ENCODE data around the gene WDR90.

DNA sequence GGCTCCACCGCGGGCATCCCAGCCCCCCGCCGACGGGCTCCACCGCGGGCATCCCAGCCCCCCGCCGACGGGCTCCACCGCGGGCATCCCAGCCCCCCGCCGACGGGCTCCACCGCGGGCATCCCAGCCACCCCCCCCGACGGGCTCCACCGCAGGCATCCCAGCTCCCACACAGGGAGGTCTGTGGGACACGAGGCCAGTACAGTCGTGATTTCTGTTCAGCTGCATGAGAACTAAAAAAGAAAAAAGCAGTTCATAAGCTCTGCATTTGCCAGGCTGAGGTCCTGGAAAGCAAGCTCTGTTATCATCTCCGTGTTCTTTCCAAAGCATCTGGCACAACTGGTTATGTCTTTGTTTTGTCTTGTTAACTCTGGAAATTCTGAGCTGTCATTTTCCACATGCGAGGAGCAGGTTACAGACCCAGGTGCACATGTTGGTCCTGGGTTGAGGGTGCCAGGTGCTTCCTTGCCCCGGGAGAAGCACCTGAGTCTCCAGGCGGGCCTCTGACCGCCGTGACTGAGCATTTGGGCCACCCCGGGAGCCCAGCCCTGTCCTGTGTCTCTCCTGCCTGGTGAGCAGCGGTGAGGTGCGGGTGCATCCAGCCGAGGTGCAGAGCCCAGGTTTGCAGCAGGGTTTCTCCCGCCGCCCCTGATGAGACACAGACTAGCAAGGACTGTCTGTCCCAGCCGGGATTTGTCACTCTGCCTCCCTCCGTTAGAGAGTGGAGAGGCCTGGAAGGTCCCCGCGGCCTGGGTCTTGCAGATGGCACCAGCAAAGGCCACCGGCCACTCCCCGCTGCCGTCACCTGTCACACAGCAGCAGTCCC lies 28.3 kb upstream of the WDR90 start:
- no peak for TF ChIP-seq EZH2 (IDR thresholded peaks at IDR 0.05; ENCODE audit: borderline replicate concordance, low read length)
- TF ChIP-seq, protein P1, sequence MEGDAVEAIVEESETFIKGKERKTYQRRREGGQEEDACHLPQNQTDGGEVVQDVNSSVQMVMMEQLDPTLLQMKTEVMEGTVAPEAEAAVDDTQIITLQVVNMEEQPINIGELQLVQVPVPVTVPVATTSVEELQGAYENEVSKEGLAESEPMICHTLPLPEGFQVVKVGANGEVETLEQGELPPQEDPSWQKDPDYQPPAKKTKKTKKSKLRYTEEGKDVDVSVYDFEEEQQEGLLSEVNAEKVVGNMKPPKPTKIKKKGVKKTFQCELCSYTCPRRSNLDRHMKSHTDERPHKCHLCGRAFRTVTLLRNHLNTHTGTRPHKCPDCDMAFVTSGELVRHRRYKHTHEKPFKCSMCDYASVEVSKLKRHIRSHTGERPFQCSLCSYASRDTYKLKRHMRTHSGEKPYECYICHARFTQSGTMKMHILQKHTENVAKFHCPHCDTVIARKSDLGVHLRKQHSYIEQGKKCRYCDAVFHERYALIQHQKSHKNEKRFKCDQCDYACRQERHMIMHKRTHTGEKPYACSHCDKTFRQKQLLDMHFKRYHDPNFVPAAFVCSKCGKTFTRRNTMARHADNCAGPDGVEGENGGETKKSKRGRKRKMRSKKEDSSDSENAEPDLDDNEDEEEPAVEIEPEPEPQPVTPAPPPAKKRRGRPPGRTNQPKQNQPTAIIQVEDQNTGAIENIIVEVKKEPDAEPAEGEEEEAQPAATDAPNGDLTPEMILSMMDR (conservative IDR thresholded peaks at IDR 0.05 in 1 of 2, IDR thresholded peaks at IDR 0.05 in 1 of 2; ENCODE audit: extremely low read depth in 1 of 2, insufficient read depth in 1 of 2, low read depth in 1 of 2, low read length in 2 of 2) = no peak
